GM23248 (cell line): ENCODE results near the gene HYOU1. TPM values are rescaled to one million over a fixed set of nuclear protein-coding genes. Genes with fewer than 3 reads are reported as not detected.

ENCODE experiments used
- DNase-seq: peaks from one replicate; pipeline ENCODE4 v3.0.0-alpha.2; 2015
- H2AFZ ChIP-seq: fragments of 200-600 bp; sonication (generic); 2 replicates; pipeline ENCODE4 v1.6.1; 2016; ENCODE audit warnings: antibody characterized with exemption
- H3F3A ChIP-seq: fragments of 200-600 bp; sonication (generic); 2 replicates; pipeline ENCODE4 v1.6.1; 2016; ENCODE audit warnings: mild to moderate bottlenecking, antibody characterized with exemption, mixed run types; ENCODE audit not compliant: insufficient read depth
- H3K27ac ChIP-seq: fragments of 200-600 bp; sonication (generic); 2 replicates; pipeline ENCODE4 v1.5.1; 2016; ENCODE audit warnings: mild to moderate bottlenecking
- H3K27me3 ChIP-seq: fragments of 200-600 bp; sonication (generic); replicated peaks from 2 replicates; pipeline ENCODE4 v1.6.1; 2016; ENCODE audit warnings: mild to moderate bottlenecking; ENCODE audit not compliant: insufficient read depth
- H3K36me3 ChIP-seq: fragments of 200-600 bp; sonication (generic); 2 replicates; pipeline ENCODE4 v1.6.1; 2016; ENCODE audit warnings: low read depth, mild to moderate bottlenecking
- H3K4me1 ChIP-seq: fragments of 200-600 bp; sonication (generic); 2 replicates; pipeline ENCODE4 v1.6.1; 2016; ENCODE audit warnings: mild to moderate bottlenecking; ENCODE audit not compliant: insufficient read depth
- H3K4me2 ChIP-seq: fragments of 200-600 bp; sonication (generic); one replicate; pipeline ENCODE4 v1.6.1; 2016; ENCODE audit warnings: mild to moderate bottlenecking; ENCODE audit not compliant: unreplicated experiment
- H3K4me3 ChIP-seq: fragments of 200-600 bp; sonication (generic); 2 replicates; pipeline ENCODE4 v1.5.1; 2016; ENCODE audit warnings: mild to moderate bottlenecking
- H3K79me2 ChIP-seq: fragments of 200-600 bp; sonication (generic); 2 replicates; pipeline ENCODE4 v1.6.1; 2016; ENCODE audit warnings: mild to moderate bottlenecking; ENCODE audit not compliant: insufficient read depth
- H3K9ac ChIP-seq: fragments of 200-600 bp; sonication (generic); 2 replicates; pipeline ENCODE4 v1.6.1; 2016; ENCODE audit warnings: mild to moderate bottlenecking
- H3K9me2 ChIP-seq: fragments of 200-600 bp; sonication (generic); 2 replicates; pipeline ENCODE4 v1.6.1; 2016; ENCODE audit warnings: mixed run types, mild to moderate bottlenecking, moderate library complexity; ENCODE audit not compliant: insufficient read depth
- H3K9me3 ChIP-seq: fragments of 200-600 bp; sonication (generic); one replicate; pipeline ENCODE4 v1.6.1; 2017; ENCODE audit warnings: low read depth
- H4K20me1 ChIP-seq: fragments of 200-600 bp; sonication (generic); 2 replicates; pipeline ENCODE4 v1.6.0; 2016; ENCODE audit not compliant: insufficient read depth
- EZH2 ChIP-seq: fragments of 200-600 bp; sonication (generic); IDR thresholded peaks from 2 replicates; pipeline ENCODE4 v1.6.1; 2018; ENCODE audit warnings: antibody characterized with exemption, mild to moderate bottlenecking; ENCODE audit not compliant: insufficient read depth, poor library complexity, severe bottlenecking
- EZH2phosphoT487 ChIP-seq: fragments of 200-600 bp; sonication (generic); IDR thresholded peaks from 2 replicates; pipeline ENCODE4 v1.6.1; 2018; ENCODE audit warnings: antibody characterized with exemption, moderate library complexity, mild to moderate bottlenecking, low read depth; ENCODE audit not compliant: insufficient read depth
- WGBS, 2 experiments: methylation state at CpG; one replicate each; pipeline ENCODE4 v1.1.6; 2015 to 2017; ENCODE audit warnings: low lambda C conversion rate in 2 of 2, low coverage in 1 of 2; ENCODE audit errors: missing lambda C conversion rate in 2 of 2; 5-methylcytosine and 5-hydroxymethylcytosine counted together
- in situ Hi-C: fragments of 300-500 bp; cut with MboI; formaldehyde crosslinking; loops from 2 replicates; pipeline ENCODE4 v1.15.0; 2020
- microRNA-seq: library from miRNA; unstranded; fragments of <30 nt; microRNA quantifications from one replicate; pipeline ENCODE4, GENCODE V29; 2016; ENCODE audit warnings: borderline number of aligned reads
- polyA plus RNA-seq: library from polyadenylated mRNA; unstranded; fragments of >200 nt; fragmentation: Nextera tagmentation; extraction: Ambion mirVana; gene quantifications from 2 replicates; pipeline ENCODE4 v1.2.1, GENCODE V29; 2016
- small RNA-seq: library from RNA; depleted of rRNA; stranded (forward); fragments of <200 nt; gene quantifications from one replicate; pipeline ENCODE3, GENCODE V24; 2014; ENCODE audit warnings: low read depth, low replicate concordance
- total RNA-seq: library from RNA; depleted of rRNA; stranded (reverse); fragments of >200 nt; shearing (Covaris generic); gene quantifications from 2 replicates; pipeline ENCODE4 v1.2.3, GENCODE V29; 2014; rRNA removed

The HYOU1 gene
- total and polyA plus RNA-seq, 2 experiments from 2014 or later, result 56.3 to 85.4 TPM

- H3K9ac ChIP-seq, result peak overlapping the region; percentile 82
- 2% methylated on average over 18 to 19 of the region's 19 CpGs for WGBS, 2 experiments
- no peaks in the 10 kb centered on the region for H3K9me2 ChIP-seq
- in situ Hi-C loops, result no loop called here
- H3K4me3 ChIP-seq, result peak overlapping the region; percentile 90
- TF ChIP-seq EZH2 (no peak), EZH2phosphoT487 (no peak)
- no peaks in the 10 kb centered on the region for H3K9me3 ChIP-seq
- H3K27ac ChIP-seq, result peak overlapping the region; percentile 75
- no peaks in the 10 kb centered on the region for H4K20me1 ChIP-seq
- H2AFZ ChIP-seq, result peak overlapping the region; percentile 99
- H3K4me2 ChIP-seq, result peak overlapping the region; percentile 99
- no peaks in the 10 kb centered on the region for H3K27me3 ChIP-seq
- H3K79me2 ChIP-seq, result peaks cover 64% of the 10 kb centered on the region
- H3F3A ChIP-seq, result peaks cover 34% of the 10 kb centered on the region
- DNase-seq, result peak; percentile 36
- peaks cover 20% of the 10 kb centered on the region for H3K36me3 ChIP-seq
- peaks cover 26% of the 10 kb centered on the region for H3K4me1 ChIP-seq
Observed at GRCh38 chr11:118998388-118998717, 58.7 kb downstream of the HYOU1 start.

GRCh38 chr11:118997627-118998387, 59.2 kb downstream of the HYOU1 start, which contains the start of gene CENATAC:
Gene CENATAC (plus strand): TSS chr11:118998138. CDS start chr11:118998198, 60 bp downstream.
- H3K9me3 ChIP-seq, result no peaks in the 10 kb centered on the region
- in situ Hi-C loops, result no loop called here
- peak within 1 kb of the TSS; percentile 75 for H3K27ac ChIP-seq
- WGBS, 2 experiments, result 1% methylated on average over 46 to 54 of the region's 54 CpGs
- peaks cover 61% of the 10 kb centered on the region for H3K79me2 ChIP-seq
- peaks cover 20% of the 10 kb centered on the region for H3K36me3 ChIP-seq
- TF ChIP-seq EZH2 (no peak), EZH2phosphoT487 (no peak)
- peaks cover 34% of the 10 kb centered on the region for H3F3A ChIP-seq
- peak within 1 kb of the TSS; percentile 99 for H3K4me2 ChIP-seq
- no peaks in the 10 kb centered on the region for H3K9me2 ChIP-seq
- peak; percentile 96 for DNase-seq
- H3K27me3 ChIP-seq, result no peaks in the 10 kb centered on the region
- H2AFZ ChIP-seq, result peak within 1 kb of the TSS; percentile 99
- peak within 1 kb of the TSS; percentile 82 for H3K9ac ChIP-seq
- H3K4me3 ChIP-seq, result peak within 1 kb of the TSS; percentile 90
- H4K20me1 ChIP-seq, result no peaks in the 10 kb centered on the region
- peaks cover 26% of the 10 kb centered on the region for H3K4me1 ChIP-seq

GRCh38 chr11:118996926-118997626, 59.9 kb downstream of the HYOU1 start:
- Histone ChIP-seq H3K36me3 (peaks cover 13% of the 10 kb centered on the region), H3K27me3 (no peaks in the 10 kb centered on the region), H3K9me2 (no peaks in the 10 kb centered on the region), H3K79me2 (peaks cover 55% of the 10 kb centered on the region), H3F3A (peaks cover 34% of the 10 kb centered on the region), H2AFZ (peak overlapping the region; percentile 99), H3K4me2 (peak overlapping the region; percentile 99), H4K20me1 (no peaks in the 10 kb centered on the region), H3K9ac (peak overlapping the region; percentile 82), H3K27ac (peak overlapping the region; percentile 75), H3K4me3 (peak overlapping the region; percentile 90), H3K4me1 (peaks cover 26% of the 10 kb centered on the region), H3K9me3 (no peaks in the 10 kb centered on the region)
- in situ Hi-C loops, result no loop called here
- TF ChIP-seq EZH2phosphoT487, result no peak
- no peak for TF ChIP-seq EZH2
- 11 to 16% methylated on average over 22 of the region's 22 CpGs for WGBS, 2 experiments
- peak; percentile 66 for DNase-seq

Small RNAs within 50 kb of the gene (microRNA-seq; reads per million reads assigned to microRNA genes)
- not detected for gene MIR3656

Small RNAs within 50 kb of the gene (small RNA-seq; reads per million reads assigned to genes)
- gene AP003392.2 (not detected), gene RF00017 (not detected), gene RF00019 (not detected)

Other genes starting within 250 kb of the HYOU1 start
- gene CXCR5, start 173.3 kb downstream of the HYOU1 start, total RNA-seq, result not detected in 2 replicates
- gene CXCR5, start 173.3 kb downstream of the HYOU1 start, polyA plus RNA-seq, result not detected in 2 replicates
- 13.9 and 17.6 TPM in 2 replicates for gene BCL9L, start 131.3 kb downstream of the HYOU1 start, total RNA-seq
- gene BCL9L, start 131.3 kb downstream of the HYOU1 start, polyA plus RNA-seq, result 7.2 TPM in 2 replicates
- not detected in 2 replicates for gene UPK2, start 100.9 kb downstream of the HYOU1 start, total RNA-seq
- 0.27 and 0.28 TPM in 2 replicates for gene UPK2, start 100.9 kb downstream of the HYOU1 start, polyA plus RNA-seq
- gene FOXR1, start 85.4 kb downstream of the HYOU1 start, total RNA-seq, result not detected in 2 replicates
- not detected in 2 replicates for gene FOXR1, start 85.4 kb downstream of the HYOU1 start, polyA plus RNA-seq
- 15.3 and 19.3 TPM in 2 replicates for gene CENATAC, start 59.1 kb downstream of the HYOU1 start, total RNA-seq
- 10.4 and 13.1 TPM in 2 replicates for gene CENATAC, start 59.1 kb downstream of the HYOU1 start, polyA plus RNA-seq
- 653 and 1,103 TPM in 2 replicates for gene RPS25, start 38.9 kb downstream of the HYOU1 start, total RNA-seq
- gene RPS25, start 38.9 kb downstream of the HYOU1 start, polyA plus RNA-seq, result 1,202 and 1,239 TPM in 2 replicates
- gene TRAPPC4, start 38.4 kb downstream of the HYOU1 start, total RNA-seq, result 70.4 and 90.6 TPM in 2 replicates
- gene TRAPPC4, start 38.4 kb downstream of the HYOU1 start, polyA plus RNA-seq, result 207 and 210 TPM in 2 replicates
- gene SLC37A4, start 26.3 kb downstream of the HYOU1 start, total RNA-seq, result 11.1 and 13.7 TPM in 2 replicates
- 7.8 and 7.9 TPM in 2 replicates for gene SLC37A4, start 26.3 kb downstream of the HYOU1 start, polyA plus RNA-seq
- 21.0 and 27.9 TPM in 2 replicates for gene VPS11, start 10.6 kb upstream of the HYOU1 start, total RNA-seq
- 22.3 and 24.1 TPM in 2 replicates for gene VPS11, start 10.6 kb upstream of the HYOU1 start, polyA plus RNA-seq
- 5.1 and 8.5 TPM in 2 replicates for gene HMBS, start 27.7 kb upstream of the HYOU1 start, total RNA-seq
- gene HMBS, start 27.7 kb upstream of the HYOU1 start, polyA plus RNA-seq, result 46.1 and 53.3 TPM in 2 replicates
- 30.0 and 30.9 TPM in 2 replicates for gene DPAGT1, start 44.6 kb upstream of the HYOU1 start, total RNA-seq
- gene DPAGT1, start 44.6 kb upstream of the HYOU1 start, polyA plus RNA-seq, result 68.6 and 73.6 TPM in 2 replicates
- 4.1 and 4.7 TPM in 2 replicates for gene C2CD2L, start 50.1 kb upstream of the HYOU1 start, total RNA-seq
- 2.6 and 3.1 TPM in 2 replicates for gene C2CD2L, start 50.1 kb upstream of the HYOU1 start, polyA plus RNA-seq
- 24.9 and 31.8 TPM in 2 replicates for gene HINFP, start 64.4 kb upstream of the HYOU1 start, total RNA-seq
- 8.3 and 9.1 TPM in 2 replicates for gene HINFP, start 64.4 kb upstream of the HYOU1 start, polyA plus RNA-seq
- gene ABCG4, start 91.8 kb upstream of the HYOU1 start, total RNA-seq, result not detected in 2 replicates
- gene ABCG4, start 91.8 kb upstream of the HYOU1 start, polyA plus RNA-seq, result 0.06 and 0.14 TPM in 2 replicates
- 19.7 and 28.0 TPM in 2 replicates for gene NLRX1, start 111.5 kb upstream of the HYOU1 start, total RNA-seq
- 13.4 and 13.8 TPM in 2 replicates for gene NLRX1, start 111.5 kb upstream of the HYOU1 start, polyA plus RNA-seq
- gene NHERF4, start 128.3 kb upstream of the HYOU1 start, total RNA-seq, result not detected in 2 replicates
- not detected in 2 replicates for gene NHERF4, start 128.3 kb upstream of the HYOU1 start, polyA plus RNA-seq
- 7.8 and 8.6 TPM in 2 replicates for gene CBL, start 149.1 kb upstream of the HYOU1 start, total RNA-seq
- gene CBL, start 149.1 kb upstream of the HYOU1 start, polyA plus RNA-seq, result 5.0 and 5.8 TPM in 2 replicates